GM23338 (cell line): ENCODE measurements around the gene TMEM132A. TPM values are rescaled to one million over a fixed set of nuclear protein-coding genes. Genes with fewer than 3 reads are reported as not detected.

Source experiments
- ATAC-seq: fragments of 200-7000 bp; cut with Tn5 transposase; 3 replicates; pipeline ENCODE4 v1.9.1; 2020
- DNase-seq: peaks from one replicate; pipeline ENCODE4 v3.0.0-alpha.2; 2015; ENCODE audit warnings: low spot score
- H2AFZ ChIP-seq: fragments of 200-600 bp; sonication (generic); 2 replicates; pipeline ENCODE4 v1.8.0; 2016; ENCODE audit warnings: antibody characterized with exemption, mild to moderate bottlenecking, moderate library complexity
- H3F3A ChIP-seq: fragments of 200-600 bp; sonication (generic); replicated peaks from 2 replicates; pipeline ENCODE4 v1.8.0; 2017; ENCODE audit warnings: antibody characterized with exemption, mixed run types, low read depth
- H3K27ac ChIP-seq: fragments of 200-600 bp; sonication (generic); 2 replicates; pipeline ENCODE4 v1.6.1; 2016; ENCODE audit warnings: low read depth
- H3K27me3 ChIP-seq: fragments of 200-600 bp; sonication (generic); 2 replicates; pipeline ENCODE4 v1.8.0; 2016; ENCODE audit warnings: mild to moderate bottlenecking, mixed run types, moderate library complexity; ENCODE audit not compliant: insufficient read depth
- H3K36me3 ChIP-seq: fragments of 200-600 bp; sonication (generic); 2 replicates; pipeline ENCODE4 v1.8.0; 2016; ENCODE audit warnings: mild to moderate bottlenecking; ENCODE audit not compliant: insufficient read depth
- H3K4me1 ChIP-seq: fragments of 200-600 bp; sonication (generic); 2 replicates; pipeline ENCODE4 v1.8.0; 2016; ENCODE audit warnings: mild to moderate bottlenecking, moderate library complexity; ENCODE audit not compliant: insufficient read depth
- H3K4me2 ChIP-seq: fragments of 200-600 bp; sonication (generic); 2 replicates; pipeline ENCODE4 v1.7.1; 2017; ENCODE audit warnings: mixed run types
- H3K4me3 ChIP-seq: fragments of 200-600 bp; sonication (generic); 2 replicates; pipeline ENCODE4 v1.6.1; 2016; ENCODE audit warnings: mixed run types
- H3K79me2 ChIP-seq: fragments of 200-600 bp; sonication (generic); replicated peaks from 2 replicates; pipeline ENCODE4 v1.8.0; 2017; ENCODE audit warnings: mild to moderate bottlenecking; ENCODE audit not compliant: insufficient read depth
- H3K9me2 ChIP-seq: fragments of 200-600 bp; sonication (generic); 2 replicates; pipeline ENCODE4 v1.8.0; 2017; ENCODE audit not compliant: insufficient read depth
- H4K20me1 ChIP-seq: fragments of 200-600 bp; sonication (generic); replicated peaks from 2 replicates; pipeline ENCODE4 v1.8.0; 2017; ENCODE audit warnings: mild to moderate bottlenecking; ENCODE audit not compliant: insufficient read depth
- H3K27ac Mint-ChIP-seq: 2 replicates; pipeline ENCODE4 v1.8.0; 2020; ENCODE audit warnings: inconsistent platforms, mild to moderate bottlenecking, moderate library complexity, mixed read lengths
- H3K27me3 Mint-ChIP-seq: 3 replicates; pipeline ENCODE4 v1.8.0; 2022; ENCODE audit warnings: low read depth, mild to moderate bottlenecking, moderate library complexity, mixed read lengths, inconsistent platforms; ENCODE audit not compliant: insufficient read depth, poor library complexity
- H3K36me3 Mint-ChIP-seq: 3 replicates; pipeline ENCODE4 v1.8.0; 2021; ENCODE audit warnings: low read depth, mild to moderate bottlenecking, inconsistent platforms, moderate library complexity, mixed read lengths
- H3K4me1 Mint-ChIP-seq: 3 replicates; pipeline ENCODE4 v1.8.0; 2020; ENCODE audit warnings: mild to moderate bottlenecking, inconsistent platforms, mixed read lengths
- H3K4me3 Mint-ChIP-seq: 3 replicates; pipeline ENCODE4 v1.8.0; 2021; ENCODE audit warnings: moderate library complexity, mild to moderate bottlenecking, inconsistent platforms, mixed read lengths
- H3K9me3 Mint-ChIP-seq: 3 replicates; pipeline ENCODE4 v1.8.0; 2020; ENCODE audit warnings: moderate library complexity, mild to moderate bottlenecking, inconsistent platforms, mixed read lengths
- CREB1 ChIP-seq: fragments of 250-450 bp; sonication (Bioruptor Pico); IDR thresholded peaks from 2 replicates; pipeline ENCODE4 v1.5.0; 2020; ENCODE audit warnings: low read depth, mild to moderate bottlenecking, moderate library complexity
- ETS1 ChIP-seq: IDR thresholded peaks from 2 replicates; pipeline ENCODE4 v1.6.1; 2016; ENCODE audit warnings: antibody characterized with exemption
- EZH2 ChIP-seq: fragments of 200-600 bp; sonication (generic); IDR thresholded peaks from one replicate; pipeline ENCODE4 v1.8.0; 2017; ENCODE audit warnings: antibody characterized with exemption, mild to moderate bottlenecking, low read depth; ENCODE audit not compliant: unreplicated experiment
- EZH2phosphoT487 ChIP-seq: fragments of 200-600 bp; sonication (generic); IDR thresholded peaks from one replicate; pipeline ENCODE4 v1.8.1; 2018; ENCODE audit warnings: antibody characterized with exemption; ENCODE audit not compliant: unreplicated experiment
- JUNB ChIP-seq: IDR thresholded peaks from one replicate; pipeline ENCODE4 v1.6.1; 2016; ENCODE audit warnings: antibody characterized with exemption; ENCODE audit not compliant: unreplicated experiment
- POLR2AphosphoS5 ChIP-seq: IDR thresholded peaks from 2 replicates; pipeline ENCODE4 v1.6.1; 2016; ENCODE audit warnings: antibody characterized with exemption, low read depth
- REST ChIP-seq: IDR thresholded peaks from one replicate; pipeline ENCODE4 v1.6.1; 2018; ENCODE audit warnings: antibody characterized with exemption; ENCODE audit not compliant: unreplicated experiment
- STAT1 ChIP-seq: IDR thresholded peaks from one replicate; pipeline ENCODE4 v1.6.1; 2016; ENCODE audit warnings: antibody characterized with exemption; ENCODE audit not compliant: unreplicated experiment
- ZNF114 ChIP-seq: fragments of 250-450 bp; sonication (Bioruptor Pico); IDR thresholded peaks from 2 replicates; pipeline ENCODE4 v1.5.0; 2020; ENCODE audit warnings: mild to moderate bottlenecking, moderate library complexity
- ZNF331 ChIP-seq: fragments of 250-450 bp; sonication (Bioruptor Pico); IDR thresholded peaks from 2 replicates; pipeline ENCODE4 v1.5.0; 2020; ENCODE audit warnings: low read depth, mild to moderate bottlenecking, moderate library complexity
- polyA plus RNA-seq: library from polyadenylated mRNA; unstranded; fragments of >200 nt; fragmentation: Nextera tagmentation; extraction: Ambion mirVana; gene quantifications from 2 replicates; pipeline ENCODE4 v1.2.1, GENCODE V29; 2016
- total RNA-seq: library from RNA; depleted of rRNA; stranded (reverse); fragments of >200 nt; shearing (Covaris generic); gene quantifications from 2 replicates; pipeline ENCODE4 v1.2.3, GENCODE V29; 2014
- TF ChIP-seq, protein P1 (sequence below), 2 experiments: fragments of 200-600 bp in 1 of 2; sonication (generic) in 1 of 2; conservative IDR thresholded peaks; 2 replicates each; pipeline versions ENCODE4 v1.5.1 to v1.6.1; 2016 to 2017; ENCODE audit warnings: antibody characterized with exemption in 2 of 2, low read depth in 2 of 2, mild to moderate bottlenecking in 2 of 2, moderate library complexity in 1 of 2

TMEM132A gene
- total and polyA plus RNA-seq, 2 experiments from 2014 or later, result 36.2 to 96.6 TPM

DNA sequence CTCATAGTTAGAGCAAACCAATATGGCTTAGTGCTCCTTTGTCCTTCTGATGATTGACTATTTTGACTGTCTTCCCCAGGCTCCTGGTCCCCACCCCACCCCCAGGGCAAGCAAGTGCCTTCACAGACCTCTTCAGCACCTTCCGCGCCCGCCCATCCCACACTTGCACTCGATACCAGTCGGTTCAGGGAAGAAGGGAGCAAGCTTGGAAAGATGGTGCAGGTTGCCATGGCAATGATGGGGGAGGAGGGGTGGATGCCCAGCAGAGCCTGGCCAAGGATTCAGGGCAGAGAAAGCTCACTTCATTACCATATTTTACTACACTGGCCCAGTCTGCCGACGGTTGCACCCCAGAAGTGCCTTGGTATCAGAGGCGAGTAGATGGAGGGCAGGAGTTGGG, 2.2 kb downstream of the TMEM132A start:
- H4K20me1 ChIP-seq, result peaks cover 11% of the 10 kb centered on the region; the same call in 1 of the 2 replicates
- peaks cover 52% of the 10 kb centered on the region for H3K36me3 Mint-ChIP-seq
- no peak overlapping the region for H3K27ac Mint-ChIP-seq
- H3K4me3 ChIP-seq, result no peak overlapping the region
- H3K27me3 ChIP-seq, result peaks cover 10% of the 10 kb centered on the region; the same call in 1 of the 2 replicates
- peaks cover 6% of the 10 kb centered on the region for H3K27me3 Mint-ChIP-seq
- ATAC-seq (no peak), DNase-seq (no peak)
- TF ChIP-seq REST, result no peak
- no peak for TF ChIP-seq JUNB
- TF ChIP-seq CREB1 (CRISPR knock-in tag), result no peak
- no peak for TF ChIP-seq ZNF331
- TF ChIP-seq POLR2AphosphoS5, result no peak
- TF ChIP-seq, protein P1, sequence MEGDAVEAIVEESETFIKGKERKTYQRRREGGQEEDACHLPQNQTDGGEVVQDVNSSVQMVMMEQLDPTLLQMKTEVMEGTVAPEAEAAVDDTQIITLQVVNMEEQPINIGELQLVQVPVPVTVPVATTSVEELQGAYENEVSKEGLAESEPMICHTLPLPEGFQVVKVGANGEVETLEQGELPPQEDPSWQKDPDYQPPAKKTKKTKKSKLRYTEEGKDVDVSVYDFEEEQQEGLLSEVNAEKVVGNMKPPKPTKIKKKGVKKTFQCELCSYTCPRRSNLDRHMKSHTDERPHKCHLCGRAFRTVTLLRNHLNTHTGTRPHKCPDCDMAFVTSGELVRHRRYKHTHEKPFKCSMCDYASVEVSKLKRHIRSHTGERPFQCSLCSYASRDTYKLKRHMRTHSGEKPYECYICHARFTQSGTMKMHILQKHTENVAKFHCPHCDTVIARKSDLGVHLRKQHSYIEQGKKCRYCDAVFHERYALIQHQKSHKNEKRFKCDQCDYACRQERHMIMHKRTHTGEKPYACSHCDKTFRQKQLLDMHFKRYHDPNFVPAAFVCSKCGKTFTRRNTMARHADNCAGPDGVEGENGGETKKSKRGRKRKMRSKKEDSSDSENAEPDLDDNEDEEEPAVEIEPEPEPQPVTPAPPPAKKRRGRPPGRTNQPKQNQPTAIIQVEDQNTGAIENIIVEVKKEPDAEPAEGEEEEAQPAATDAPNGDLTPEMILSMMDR (conservative IDR thresholded peaks at IDR 0.05; ENCODE audit: low read depth in 2 of 2), result no peak
- no peak overlapping the region for H2AFZ ChIP-seq
- H3K9me3 Mint-ChIP-seq, result no peaks in the 10 kb centered on the region; the same call in 2 of the 3 replicates
- H3K4me1 ChIP-seq, result peaks cover 6% of the 10 kb centered on the region
- peaks cover 20% of the 10 kb centered on the region for H3K4me1 Mint-ChIP-seq
- no peaks in the 10 kb centered on the region for H3K9me2 ChIP-seq
- no peak overlapping the region for H3K27ac ChIP-seq
- no peak overlapping the region for H3K4me2 ChIP-seq
- no peak overlapping the region for H3K4me3 Mint-ChIP-seq
- H3K79me2 ChIP-seq, result no peaks in the 10 kb centered on the region
- no peaks in the 10 kb centered on the region for H3F3A ChIP-seq
- H3K36me3 ChIP-seq, result 0 out of 2 replicates have a peak, but pooled peaks cover 6% of the 10 kb centered on the region

DNA sequence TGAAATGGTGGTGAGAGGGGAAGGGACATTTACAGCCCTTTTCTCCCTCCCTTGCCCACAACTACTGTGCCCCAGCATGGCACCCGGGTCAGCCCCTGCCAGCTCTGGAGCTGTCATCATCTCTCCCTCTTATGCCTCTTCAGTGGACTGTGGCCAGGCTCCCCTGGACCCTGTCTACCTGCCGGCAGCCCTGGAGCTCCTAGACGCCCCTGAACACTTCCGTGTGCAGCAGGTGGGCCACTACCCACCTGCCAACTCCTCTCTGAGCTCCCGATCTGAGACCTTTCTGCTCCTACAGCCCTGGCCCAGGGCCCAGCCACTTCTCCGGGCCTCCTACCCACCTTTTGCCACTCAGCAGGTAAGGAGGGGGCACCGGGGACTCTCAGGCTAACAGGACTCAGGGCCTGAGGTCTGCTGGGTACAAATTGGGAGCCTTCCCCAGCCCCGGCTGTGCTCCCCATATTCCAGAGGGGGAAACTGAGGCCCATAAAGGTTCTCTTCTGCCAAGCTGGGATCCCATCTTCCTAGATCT, 2.9 kb downstream of the TMEM132A start:
- no peak overlapping the region for H3K27ac Mint-ChIP-seq
- Histone ChIP-seq H3F3A (no peaks in the 10 kb centered on the region), H3K4me2 (no peak overlapping the region), H3K27ac (no peak overlapping the region), H3K27me3 (peaks cover 10% of the 10 kb centered on the region; the same call in 1 of the 2 replicates), H3K36me3 (0 out of 2 replicates have a peak, but pooled peaks cover 6% of the 10 kb centered on the region), H3K9me2 (no peaks in the 10 kb centered on the region), H4K20me1 (peaks cover 11% of the 10 kb centered on the region; the same call in 1 of the 2 replicates), H3K4me1 (peaks cover 6% of the 10 kb centered on the region), H3K4me3 (no peak overlapping the region), H3K79me2 (no peaks in the 10 kb centered on the region), H2AFZ (no peak overlapping the region)
- no peak overlapping the region for H3K4me3 Mint-ChIP-seq
- H3K27me3 Mint-ChIP-seq, result peaks cover 6% of the 10 kb centered on the region
- peaks cover 22% of the 10 kb centered on the region for H3K4me1 Mint-ChIP-seq
- H3K36me3 Mint-ChIP-seq, result peaks cover 50% of the 10 kb centered on the region
- DNase-seq (no peak), ATAC-seq (no peak)
- no peaks in the 10 kb centered on the region; the same call in 2 of the 3 replicates for H3K9me3 Mint-ChIP-seq
- TF ChIP-seq JUNB (no peak), EZH2phosphoT487 (no peak), ZNF114 (no peak), EZH2 (no peak), STAT1 (no peak), POLR2AphosphoS5 (no peak), ETS1 (no peak), REST (no peak)
